ENCODE results near the gene GASK1A. TPM values are rescaled to one million over a fixed set of nuclear protein-coding genes. Genes with fewer than 3 reads are reported as not detected.

The GASK1A gene
- total RNA-seq, 1 experiment from 2014 or later = not detected

DNA sequence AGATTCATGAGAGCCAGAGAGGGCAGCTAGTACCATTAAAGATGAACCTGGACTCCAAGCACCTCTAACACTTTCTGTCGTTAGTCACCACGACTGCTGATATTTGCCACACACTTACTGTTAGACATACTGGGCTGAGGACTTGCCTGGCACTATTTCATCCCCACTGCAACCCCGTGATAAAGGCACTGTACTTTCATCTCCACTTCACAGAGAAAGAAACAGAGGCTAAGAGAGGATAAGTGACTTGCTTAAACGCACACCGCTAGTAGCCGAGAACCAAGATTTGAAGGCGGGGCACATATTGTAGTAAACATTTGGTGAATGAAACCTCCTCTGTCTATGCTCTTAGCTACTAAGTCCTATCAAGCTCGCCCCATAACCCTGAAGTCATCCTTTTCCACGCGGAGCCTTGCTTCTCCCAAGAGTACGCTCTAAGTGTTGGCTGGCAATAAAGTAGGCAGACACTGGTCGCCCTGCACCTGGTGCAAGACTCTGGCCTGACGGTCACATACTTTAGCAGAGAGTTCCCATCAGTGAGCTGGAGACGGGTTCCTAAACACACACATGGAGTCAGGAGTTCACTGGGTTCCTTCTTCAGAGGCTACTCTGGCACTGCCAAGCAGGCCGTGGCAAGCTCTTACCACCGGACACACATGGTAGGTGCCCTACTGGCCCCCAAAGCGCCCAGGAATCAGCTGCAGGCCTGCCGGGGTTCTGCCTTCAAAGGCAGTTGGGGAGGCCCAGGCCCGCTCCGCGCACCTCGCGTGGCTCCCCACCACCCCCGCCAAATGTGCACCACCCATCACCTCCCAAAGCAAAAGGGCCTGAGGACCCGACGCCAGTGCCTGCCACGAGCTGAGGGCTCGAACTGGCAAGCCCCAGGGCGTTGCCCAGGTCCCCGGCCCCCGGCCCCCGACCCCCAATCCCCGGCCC is 125.8 kb downstream of the GASK1A start:
- no peaks in the 10 kb centered on the region for H3K36me3 ChIP-seq
- no peak for DNase-seq
- H3K9me3 ChIP-seq (replicated peaks) = no peaks in the 10 kb centered on the region
- H3K4me3 ChIP-seq = no peak overlapping the region
- no peaks in the 10 kb centered on the region for H3K4me1 ChIP-seq
- no peaks in the 10 kb centered on the region for H3K27me3 ChIP-seq
- no peak overlapping the region for H3K27ac ChIP-seq

- Histone ChIP-seq H3K27me3 (no peaks in the 10 kb centered on the region), H3K9me3 (replicated peaks) (no peaks in the 10 kb centered on the region), H3K36me3 (no peaks in the 10 kb centered on the region), H3K27ac (no peak within 1 kb of the TSS), H3K4me1 (no peaks in the 10 kb centered on the region), H3K4me3 (peak within 1 kb of the TSS; percentile 49)
- DNase-seq = peak; percentile 37 to 42
These were observed 126.6 kb downstream of the GASK1A start, which contains the start of gene POMGNT2 for GRCh38 chr3:43105596-43106292. POMGNT2 (minus strand) TSS chr3:43106079; CDS start chr3:43081431, 24,648 bp downstream.

DNA sequence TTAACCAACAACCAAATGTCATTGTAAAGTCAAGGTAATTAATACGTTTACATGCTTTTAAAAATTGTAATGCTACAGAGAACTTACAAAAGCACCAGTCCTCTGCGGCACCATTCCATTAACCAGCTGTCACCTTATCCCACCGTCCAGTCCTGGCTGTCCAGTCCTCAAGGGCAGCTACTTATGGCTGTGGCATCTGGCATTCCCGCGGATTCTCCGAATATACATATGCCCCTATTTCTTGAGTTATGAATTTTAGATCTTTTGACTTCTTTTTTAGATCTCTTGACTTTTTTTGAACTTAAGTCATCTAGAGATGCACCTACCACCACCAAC is 127.2 kb downstream of the GASK1A start:
- H3K27me3 ChIP-seq = no peaks in the 10 kb centered on the region
- H3K4me1 ChIP-seq = no peaks in the 10 kb centered on the region
- DNase-seq = no peak
- peak overlapping the region; percentile 49 for H3K4me3 ChIP-seq
- no peak overlapping the region for H3K27ac ChIP-seq
- H3K36me3 ChIP-seq = no peaks in the 10 kb centered on the region
- no peaks in the 10 kb centered on the region for H3K9me3 ChIP-seq (replicated peaks)

Other genes starting within 250 kb of the GASK1A start
- gene CCDC13, start 206.1 kb upstream of the GASK1A start, total RNA-seq (2014; rRNA removed; shearing (Covaris generic)) = 0.33 and 0.34 TPM in 2 replicates
- 155 and 171 TPM in 2 replicates for gene HIGD1A, start 174.8 kb upstream of the GASK1A start, total RNA-seq (2014; rRNA removed; shearing (Covaris generic))
- not detected in 2 replicates for gene ACKR2, start 169.9 kb upstream of the GASK1A start, total RNA-seq (2014; rRNA removed; shearing (Covaris generic))
- not detected in 2 replicates for gene CYP8B1, start 103.4 kb upstream of the GASK1A start, total RNA-seq (2014; rRNA removed; shearing (Covaris generic))
- gene ZNF662, start 73.2 kb upstream of the GASK1A start, total RNA-seq (2014; rRNA removed; shearing (Covaris generic)) = not detected in 2 replicates
- gene POMGNT2, start 126.8 kb downstream of the GASK1A start, total RNA-seq (2014; rRNA removed; shearing (Covaris generic)) = 1.3 and 1.8 TPM in 2 replicates